Gastrocnemius medialis (tissue), 4 donors: ENCODE results near the gene UBE2Q1. TPM values are rescaled to one million over a fixed set of nuclear protein-coding genes. Genes with fewer than 3 reads are reported as not detected.

ENCODE experiments used
- ATAC-seq, 2 donors: fragments of 150-250 bp; one replicate each; pipeline ENCODE4 v1.9.1; 2016
- DNase-seq, 2 donors: peaks; one replicate each; pipeline ENCODE4 v3.0.0-alpha.2; 2019
- H3K27ac ChIP-seq, 4 donors: fragments of 200-600 bp; sonication (generic); 1 replicate in 1 of 4; 2 replicates in 3 of 4; pipeline ENCODE4 v1.5.1; 2016 to 2018; ENCODE audit warnings: mild to moderate bottlenecking in 2 of 4, moderate library complexity in 1 of 4
- H3K27me3 ChIP-seq, 3 donors: fragments of 200-600 bp; sonication (generic) in 2 of 3; 1 replicate in 1 of 3; 2 replicates in 2 of 3; pipeline versions ENCODE4 v1.5.1 to v1.6.0; 2016 to 2019; ENCODE audit warnings: mild to moderate bottlenecking in 1 of 3, moderate library complexity in 1 of 3
- H3K36me3 ChIP-seq, 2 donors: fragments of 200-600 bp; sonication (generic) in 1 of 2; one replicate each; pipeline ENCODE4 v1.5.1; 2017 to 2018
- H3K4me1 ChIP-seq, 2 donors: fragments of 200-600 bp; sonication (generic) in 1 of 2; one replicate each; pipeline ENCODE4 v1.5.1; 2016 to 2017; ENCODE audit warnings: mild to moderate bottlenecking in 2 of 2
- H3K4me3 ChIP-seq, 4 donors: fragments of 200-600 bp; sonication (generic) in 3 of 4; 1 replicate in 1 of 4; 2 replicates in 3 of 4; pipeline ENCODE4 v1.5.1; 2016 to 2019; ENCODE audit warnings: mild to moderate bottlenecking in 2 of 4
- H3K9me3 ChIP-seq, 3 donors: fragments of 200-600 bp; sonication (generic) in 2 of 3; 1 replicate in 1 of 3; 2 replicates in 2 of 3; pipeline ENCODE4 v1.5.1; 2016 to 2019
- POLR2A ChIP-seq, 2 donors: fragments of 450-650 bp; IDR thresholded peaks; one replicate each; pipeline ENCODE4 v1.6.1; 2017; ENCODE audit warnings: antibody characterized with exemption in 2 of 2, mild to moderate bottlenecking in 2 of 2, moderate library complexity in 2 of 2
- in situ Hi-C, 4 donors: fragments of 200-750 bp; cut with MboI; loops; one replicate each; pipeline versions ENCODE4 v1.15.0 to v1.8.0; 2017; ENCODE audit warnings: low sequenced_read_pairs in 4 of 4
- intact Hi-C: fragments of 100-400 bp; cut with DNase I; formaldehyde crosslinking; loops from one replicate; pipeline ENCODE4 v1.15.1; 2023; ENCODE audit warnings: low total_unique reads
- total RNA-seq, 4 donors: library from RNA; depleted of rRNA; stranded (reverse); fragments of >200 nt; gene quantifications; one replicate each; pipeline versions ENCODE4 v1.1.0 to v1.2.3, GENCODE V29; 2016
- TF ChIP-seq, protein P1 (sequence below), 5 experiments: fragments of 450-650 bp in 3 of 5; fragments of 200-600 bp in 2 of 5; sonication (generic) in 2 of 5; IDR thresholded peaks in 4 of 5; conservative IDR thresholded peaks in 1 of 5; 1 replicate in 4 of 5; 2 replicates in 1 of 5; pipeline ENCODE4 v1.5.1; 2016 to 2019; ENCODE audit warnings: antibody characterized with exemption in 5 of 5, mild to moderate bottlenecking in 3 of 5, moderate library complexity in 3 of 5

Gene UBE2Q1
- total RNA-seq, 4 donors from 2014 or later, result 18.8 to 42.8 (median 24.1) TPM

- no peaks in the 10 kb centered on the region for H3K36me3 ChIP-seq
- no peaks in the 10 kb centered on the region for H3K27me3 ChIP-seq
- DNase-seq, result no peak
- no peaks in the 10 kb centered on the region for H3K4me1 ChIP-seq
- no peaks in the 10 kb centered on the region for H3K9me3 ChIP-seq
- no peak overlapping the region for H3K4me3 ChIP-seq
- TF ChIP-seq, protein P1, sequence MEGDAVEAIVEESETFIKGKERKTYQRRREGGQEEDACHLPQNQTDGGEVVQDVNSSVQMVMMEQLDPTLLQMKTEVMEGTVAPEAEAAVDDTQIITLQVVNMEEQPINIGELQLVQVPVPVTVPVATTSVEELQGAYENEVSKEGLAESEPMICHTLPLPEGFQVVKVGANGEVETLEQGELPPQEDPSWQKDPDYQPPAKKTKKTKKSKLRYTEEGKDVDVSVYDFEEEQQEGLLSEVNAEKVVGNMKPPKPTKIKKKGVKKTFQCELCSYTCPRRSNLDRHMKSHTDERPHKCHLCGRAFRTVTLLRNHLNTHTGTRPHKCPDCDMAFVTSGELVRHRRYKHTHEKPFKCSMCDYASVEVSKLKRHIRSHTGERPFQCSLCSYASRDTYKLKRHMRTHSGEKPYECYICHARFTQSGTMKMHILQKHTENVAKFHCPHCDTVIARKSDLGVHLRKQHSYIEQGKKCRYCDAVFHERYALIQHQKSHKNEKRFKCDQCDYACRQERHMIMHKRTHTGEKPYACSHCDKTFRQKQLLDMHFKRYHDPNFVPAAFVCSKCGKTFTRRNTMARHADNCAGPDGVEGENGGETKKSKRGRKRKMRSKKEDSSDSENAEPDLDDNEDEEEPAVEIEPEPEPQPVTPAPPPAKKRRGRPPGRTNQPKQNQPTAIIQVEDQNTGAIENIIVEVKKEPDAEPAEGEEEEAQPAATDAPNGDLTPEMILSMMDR (IDR thresholded peaks at IDR 0.05 in 4 of 5, conservative IDR thresholded peaks at IDR 0.05 in 1 of 5), result no peak
- TF ChIP-seq POLR2A (IDR thresholded peaks at IDR 0.05), result no peak
- ATAC-seq, result no peak
- intact Hi-C loops (no loop called here), in situ Hi-C loops (no loop called here)
- H3K27ac ChIP-seq, result no peak overlapping the region
Observed at GRCh38 chr1:154514066-154514553, 44.4 kb downstream of the UBE2Q1 start.

- H3K27ac ChIP-seq, result no peak overlapping the region
Observed at GRCh38 chr1:154512760-154513159, 45.7 kb downstream of the UBE2Q1 start.

GRCh38 chr1:154503898-154504297, 54.6 kb downstream of the UBE2Q1 start:
- intact Hi-C loops, result no loop called here
- ATAC-seq, result no peak
- Histone ChIP-seq H3K9me3 (peaks cover 0 to 2% (median 0%) of the 10 kb centered on the region in 3 donors), H3K4me3 (no peak overlapping the region), H3K4me1 (peaks cover 4 to 5% of the 10 kb centered on the region in 2 donors), H3K27me3 (peaks cover 33 to 64% (median 39%) of the 10 kb centered on the region in 3 donors), H3K27ac (no peak overlapping the region), H3K36me3 (no peaks in the 10 kb centered on the region)
- DNase-seq, result no peak
- TF ChIP-seq, protein P1 (IDR thresholded peaks at IDR 0.05 in 4 of 5, conservative IDR thresholded peaks at IDR 0.05 in 1 of 5), result no peak
- TF ChIP-seq POLR2A (IDR thresholded peaks at IDR 0.05), result no peak
- in situ Hi-C loops, result no loop called here

More at GRCh38 chr1:154512760-154513159, 45.7 kb downstream of the UBE2Q1 start:
- in situ Hi-C loops, result no loop called here
- TF ChIP-seq, protein P1 (IDR thresholded peaks at IDR 0.05 in 4 of 5, conservative IDR thresholded peaks at IDR 0.05 in 1 of 5), result no peak
- no peak for TF ChIP-seq POLR2A (IDR thresholded peaks at IDR 0.05)
- no peaks in the 10 kb centered on the region for H3K4me1 ChIP-seq
- no peaks in the 10 kb centered on the region for H3K9me3 ChIP-seq
- H3K36me3 ChIP-seq, result no peaks in the 10 kb centered on the region
- no peak overlapping the region for H3K4me3 ChIP-seq
- ATAC-seq (no peak), DNase-seq (no peak)
- intact Hi-C loops, result no loop called here
- H3K27me3 ChIP-seq, result no peaks in the 10 kb centered on the region

DNA sequence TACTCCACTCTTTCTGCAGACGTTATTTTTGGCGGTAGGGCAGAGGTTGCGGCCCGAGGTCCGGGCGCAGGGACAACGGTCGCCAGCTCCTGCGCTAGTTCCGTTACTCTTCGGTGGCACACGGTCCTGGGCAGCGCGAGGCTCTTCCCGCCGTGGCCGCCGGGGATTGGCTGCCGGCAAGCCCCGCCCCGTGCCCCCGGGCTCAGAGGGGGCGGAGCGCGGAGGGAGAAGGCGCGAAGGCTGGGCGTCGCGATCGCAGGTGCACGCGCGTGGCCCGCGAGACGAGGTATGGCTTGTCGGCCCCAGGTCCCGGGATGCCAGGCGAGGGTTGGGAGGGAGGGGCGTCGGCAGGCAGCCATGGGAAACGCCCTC, 55.7 kb downstream of the UBE2Q1 start:
- H3K36me3 ChIP-seq, result no peaks in the 10 kb centered on the region
- ATAC-seq (no peak), DNase-seq (no peak)
- intact Hi-C loops (no loop called here), in situ Hi-C loops (no loop called here)
- peaks cover 4 to 5% of the 10 kb centered on the region in 2 donors for H3K4me1 ChIP-seq
- peaks cover 34 to 68% (median 39%) of the 10 kb centered on the region in 3 donors for H3K27me3 ChIP-seq
- peak overlapping the region in 1 of 4 donors; percentile 45 for H3K27ac ChIP-seq
- H3K9me3 ChIP-seq, result peaks cover 0 to 2% (median 0%) of the 10 kb centered on the region in 3 donors
- TF ChIP-seq POLR2A (IDR thresholded peaks at IDR 0.05), result no peak
- TF ChIP-seq, protein P1 (IDR thresholded peaks at IDR 0.05 in 4 of 5, conservative IDR thresholded peaks at IDR 0.05 in 1 of 5), result no peak
- H3K4me3 ChIP-seq, result peak overlapping the region; percentile 41 to 68 (median 54)
